Left lung (tissue), 10 donors: Measurements from ENCODE around the gene PGAM2. TPM values are rescaled to one million over a fixed set of nuclear protein-coding genes. Genes with fewer than 3 reads are reported as not detected.

Source experiments
- ATAC-seq: fragments of 200-7000 bp; cut with Tn5 transposase; one replicate; pipeline ENCODE4 v1.9.1; 2020; ENCODE audit warnings: moderate library complexity
- DNase-seq, 4 donors: peaks; one replicate each; pipeline ENCODE4 v3.0.0-alpha.2; 2013 to 2020
- H3K27ac ChIP-seq, 2 donors: fragments of 200-600 bp; sonication (generic) in 1 of 2; one replicate each; pipeline versions ENCODE4 v1.5.0 to v1.8.0; 2020 to 2021
- H3K27me3 ChIP-seq, 2 donors: fragments of 200-600 bp; sonication (generic) in 1 of 2; one replicate each; pipeline versions ENCODE4 v1.5.0 to v1.8.0; 2020 to 2021
- H3K36me3 ChIP-seq, 2 donors: fragments of 200-600 bp; sonication (generic) in 1 of 2; one replicate each; pipeline versions ENCODE4 v1.5.0 to v1.8.0; 2020 to 2021
- H3K4me1 ChIP-seq, 2 donors: fragments of 200-600 bp; one replicate each; pipeline ENCODE4 v1.8.0; 2021
- H3K4me3 ChIP-seq, 2 donors: fragments of 200-600 bp; sonication (generic) in 1 of 2; one replicate each; pipeline versions ENCODE4 v1.5.0 to v1.8.0; 2020 to 2021; ENCODE audit warnings: mild to moderate bottlenecking in 1 of 2
- H3K9me3 ChIP-seq, 2 donors: fragments of 200-600 bp; sonication (generic) in 1 of 2; one replicate each; pipeline versions ENCODE4 v1.5.0 to v1.8.0; 2020 to 2021
- intact Hi-C, 2 donors: fragments of 100-400 bp; cut with DNase I; formaldehyde crosslinking; loops; one replicate each; pipeline versions ENCODE4 v1.11.2 to v1.14.2; 2022
- polyA plus RNA-seq, 6 donors: library from polyadenylated mRNA; unstranded; fragments of 120-200 nt; gene quantifications; one replicate each; pipeline ENCODE4 v1.2.1, GENCODE V29; 2013; ENCODE audit not compliant: insufficient read length in 6 of 6
- total RNA-seq, 2 donors: library from RNA; stranded (reverse); fragmentation: NEBNext Ultra II Directional; extraction: Animal tissue kit (Norgen Biotek cat#: 25700); gene quantifications; one replicate each; pipeline ENCODE4 v1.2.1, GENCODE V29; 2021
- TF ChIP-seq, protein P1 (sequence below), 2 donors: fragments of 200-600 bp; sonication (generic) in 1 of 2; IDR thresholded peaks; one replicate each; pipeline versions ENCODE4 v1.5.0 to v1.8.0; 2021; ENCODE audit warnings: antibody characterized with exemption in 2 of 2
- donor health status: DM: no; HTN: yes; CAD: no.
- donor health status: DM: no; HTN: no; CAD: no.

Gene PGAM2
- total and polyA plus RNA-seq, 8 donors: 0.24 to 0.79 (median 0.52) TPM; not detected in 2

DNA sequence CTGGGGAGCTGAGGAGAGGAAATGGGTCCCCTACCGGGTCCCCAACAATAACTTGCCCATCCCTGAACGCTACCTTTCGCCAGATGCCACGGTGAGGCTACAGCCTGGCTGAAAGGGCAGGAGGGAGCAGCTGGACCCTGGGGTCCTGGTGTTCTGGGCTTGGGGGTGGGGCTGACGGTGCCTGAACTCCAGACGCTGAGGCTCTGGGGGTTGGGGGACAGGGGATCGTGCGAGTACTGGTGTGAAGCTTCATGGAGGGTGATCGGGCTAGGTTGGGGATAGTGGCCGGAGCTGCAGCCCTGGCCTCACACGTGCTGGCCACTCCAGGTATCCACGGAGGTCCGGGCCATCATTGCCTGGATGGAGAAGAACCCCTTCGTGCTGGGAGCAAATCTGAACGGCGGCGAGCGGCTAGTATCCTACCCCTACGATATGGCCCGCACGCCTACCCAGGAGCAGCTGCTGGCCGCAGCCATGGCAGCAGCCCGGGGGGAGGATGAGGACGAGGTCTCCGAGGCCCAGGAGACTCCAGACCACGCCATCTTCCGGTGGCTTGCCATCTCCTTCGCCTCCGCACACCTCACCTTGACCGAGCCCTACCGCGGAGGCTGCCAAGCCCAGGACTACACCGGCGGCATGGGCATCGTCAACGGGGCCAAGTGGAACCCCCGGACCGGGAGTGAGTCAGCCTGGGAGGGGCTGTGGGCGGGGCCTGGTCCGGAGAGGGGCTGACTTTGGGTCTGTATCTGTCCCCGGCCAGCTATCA is 47.0 kb upstream of the PGAM2 start:
- ATAC-seq (no peak), DNase-seq (no peak)
- intact Hi-C loops: no loop called here
- Histone ChIP-seq H3K9me3 (no peaks in the 10 kb centered on the region), H3K27ac (no peak overlapping the region), H3K4me1 (no peaks in the 10 kb centered on the region), H3K27me3 (no peaks in the 10 kb centered on the region), H3K36me3 (peaks cover 0 to 91% of the 10 kb centered on the region in 2 donors), H3K4me3 (no peak overlapping the region)
- TF ChIP-seq, protein P1, sequence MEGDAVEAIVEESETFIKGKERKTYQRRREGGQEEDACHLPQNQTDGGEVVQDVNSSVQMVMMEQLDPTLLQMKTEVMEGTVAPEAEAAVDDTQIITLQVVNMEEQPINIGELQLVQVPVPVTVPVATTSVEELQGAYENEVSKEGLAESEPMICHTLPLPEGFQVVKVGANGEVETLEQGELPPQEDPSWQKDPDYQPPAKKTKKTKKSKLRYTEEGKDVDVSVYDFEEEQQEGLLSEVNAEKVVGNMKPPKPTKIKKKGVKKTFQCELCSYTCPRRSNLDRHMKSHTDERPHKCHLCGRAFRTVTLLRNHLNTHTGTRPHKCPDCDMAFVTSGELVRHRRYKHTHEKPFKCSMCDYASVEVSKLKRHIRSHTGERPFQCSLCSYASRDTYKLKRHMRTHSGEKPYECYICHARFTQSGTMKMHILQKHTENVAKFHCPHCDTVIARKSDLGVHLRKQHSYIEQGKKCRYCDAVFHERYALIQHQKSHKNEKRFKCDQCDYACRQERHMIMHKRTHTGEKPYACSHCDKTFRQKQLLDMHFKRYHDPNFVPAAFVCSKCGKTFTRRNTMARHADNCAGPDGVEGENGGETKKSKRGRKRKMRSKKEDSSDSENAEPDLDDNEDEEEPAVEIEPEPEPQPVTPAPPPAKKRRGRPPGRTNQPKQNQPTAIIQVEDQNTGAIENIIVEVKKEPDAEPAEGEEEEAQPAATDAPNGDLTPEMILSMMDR (IDR thresholded peaks at IDR 0.05): no peak

DNA sequence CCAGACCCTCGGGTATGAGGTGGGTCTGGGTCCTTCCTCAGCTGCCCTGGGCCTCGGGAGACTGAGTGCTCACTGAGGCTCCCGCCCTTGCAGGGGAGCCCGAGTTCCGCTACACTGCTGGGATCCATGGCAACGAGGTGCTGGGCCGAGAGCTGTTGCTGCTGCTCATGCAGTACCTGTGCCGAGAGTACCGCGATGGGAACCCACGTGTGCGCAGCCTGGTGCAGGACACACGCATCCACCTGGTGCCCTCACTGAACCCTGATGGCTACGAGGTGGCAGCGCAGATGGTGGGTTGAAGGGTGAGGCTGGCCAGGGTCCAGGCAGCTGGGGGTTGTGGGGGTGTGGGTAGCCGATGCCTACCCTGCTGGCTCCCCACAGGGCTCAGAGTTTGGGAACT is 46.4 kb upstream of the PGAM2 start:
- Histone ChIP-seq H3K36me3 (peaks cover 0 to 84% of the 10 kb centered on the region in 2 donors), H3K27ac (no peak overlapping the region), H3K9me3 (no peaks in the 10 kb centered on the region), H3K4me1 (no peaks in the 10 kb centered on the region), H3K27me3 (no peaks in the 10 kb centered on the region), H3K4me3 (no peak overlapping the region)
- intact Hi-C loops: no loop called here
- TF ChIP-seq, protein P1 (IDR thresholded peaks at IDR 0.05): no peak
- ATAC-seq (no peak), DNase-seq (no peak)

DNA sequence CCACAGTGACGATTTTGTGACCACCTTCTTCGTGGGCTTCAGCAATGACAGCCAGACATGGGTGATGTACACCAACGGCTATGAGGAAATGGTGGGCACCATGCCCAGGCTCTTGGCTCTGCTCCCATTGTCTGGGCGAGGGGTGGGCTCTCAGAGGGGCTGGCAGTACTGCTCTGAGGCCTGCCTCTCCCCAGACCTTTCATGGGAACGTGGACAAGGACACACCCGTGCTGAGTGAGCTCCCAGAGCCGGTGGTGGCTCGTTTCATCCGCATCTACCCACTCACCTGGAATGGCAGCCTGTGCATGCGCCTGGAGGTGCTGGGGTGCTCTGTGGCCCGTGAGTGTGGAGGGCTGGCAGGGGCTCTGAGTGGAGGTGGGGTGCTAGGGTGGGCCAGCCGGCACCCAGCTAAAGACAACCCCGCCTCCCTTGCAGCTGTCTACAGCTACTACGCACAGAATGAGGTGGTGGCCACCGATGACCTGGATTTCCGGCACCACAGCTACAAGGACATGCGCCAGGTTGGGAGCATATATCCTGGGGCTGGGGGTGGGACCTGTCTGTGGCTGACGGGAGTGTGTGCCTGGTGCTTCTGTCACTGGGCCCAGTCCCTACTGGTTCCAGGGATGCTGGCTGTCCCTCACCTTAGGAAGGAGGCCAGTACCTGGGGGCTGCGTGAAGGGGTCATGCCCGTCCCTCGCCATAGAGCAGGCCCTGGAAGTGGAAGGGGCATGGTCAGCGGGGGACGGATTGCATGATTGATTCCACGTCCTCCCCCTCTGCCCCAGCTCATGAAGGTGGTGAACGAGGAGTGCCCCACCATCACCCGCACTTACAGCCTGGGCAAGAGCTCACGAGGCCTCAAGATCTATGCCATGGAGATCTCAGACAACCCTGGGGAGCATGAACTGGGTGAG is 45.6 kb upstream of the PGAM2 start:
- Histone ChIP-seq H3K36me3 (peaks cover 0 to 76% of the 10 kb centered on the region in 2 donors), H3K4me1 (no peaks in the 10 kb centered on the region), H3K27ac (no peak overlapping the region), H3K9me3 (no peaks in the 10 kb centered on the region), H3K4me3 (no peak overlapping the region), H3K27me3 (peaks cover 0 to 4% of the 10 kb centered on the region in 2 donors)
- ATAC-seq (no peak), DNase-seq (peak in 1 of 4 donors; percentile 47)
- TF ChIP-seq, protein P1 (IDR thresholded peaks at IDR 0.05): no peak
- intact Hi-C loops: no loop called here

DNA sequence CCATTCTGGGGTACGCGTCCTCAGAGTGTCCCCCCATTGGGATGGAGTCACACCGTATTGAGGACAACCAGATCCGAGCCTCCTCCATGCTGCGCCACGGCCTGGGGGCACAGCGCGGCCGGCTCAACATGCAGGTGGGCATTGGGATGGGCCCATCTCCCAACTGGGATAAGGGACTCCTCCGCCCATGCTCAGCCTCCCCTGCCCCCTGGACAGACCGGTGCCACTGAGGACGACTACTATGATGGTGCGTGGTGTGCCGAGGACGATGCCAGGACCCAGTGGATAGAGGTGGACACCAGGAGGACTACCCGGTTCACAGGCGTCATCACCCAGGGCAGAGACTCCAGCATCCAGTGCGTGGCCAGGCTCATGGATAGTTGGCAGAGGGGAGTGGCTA is 44.6 kb upstream of the PGAM2 start:
- H3K27ac ChIP-seq: no peak overlapping the region

More for the DNA sequence above, 44.6 kb upstream of the PGAM2 start:
- TF ChIP-seq, protein P1 (IDR thresholded peaks at IDR 0.05): no peak
- H3K4me1 ChIP-seq: peaks cover 0 to 2% of the 10 kb centered on the region in 2 donors
- no peaks in the 10 kb centered on the region for H3K9me3 ChIP-seq
- intact Hi-C loops: no loop called here
- peak in 1 of 4 donors; percentile 52 for DNase-seq
- H3K36me3 ChIP-seq: peaks cover 0 to 66% of the 10 kb centered on the region in 2 donors
- H3K27me3 ChIP-seq: peaks cover 0 to 14% of the 10 kb centered on the region in 2 donors
- no peak for ATAC-seq
- no peak overlapping the region for H3K4me3 ChIP-seq
